ENCODE measurements around the gene USP36. TPM values are rescaled to one million over a fixed set of nuclear protein-coding genes. Genes with fewer than 3 reads are reported as not detected.

Gene USP36
- total RNA-seq, 2 donors from 2014 or later, result 57.1 to 62.5 TPM

DNA sequence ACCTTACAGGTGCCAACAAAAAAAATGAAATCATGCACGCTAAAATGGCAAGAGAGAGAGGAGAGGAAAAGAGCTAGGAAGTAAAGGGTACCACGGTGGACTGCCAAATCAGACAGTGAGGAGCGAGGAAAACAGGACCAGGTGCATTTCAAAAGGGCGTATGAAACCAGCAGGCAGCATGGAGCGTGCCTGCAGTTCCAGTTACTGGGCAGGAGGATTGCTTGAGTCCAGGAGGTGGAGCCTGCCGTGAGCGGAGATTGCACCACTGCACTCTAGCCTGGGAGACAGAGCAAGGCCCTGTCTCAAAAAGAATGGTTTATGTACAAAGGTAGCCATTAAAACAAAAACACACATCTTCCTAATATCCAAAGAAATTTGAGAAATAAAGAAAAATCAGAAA, 16.4 kb downstream of the USP36 start:
- no peaks in the 10 kb centered on the region for H3K4me1 ChIP-seq (ENCODE audit: control insufficient read depth, insufficient read depth, low read length)
- Mint-ChIP-seq H3K36me3 (ENCODE audit: low read depth) (peaks cover 88% of the 10 kb centered on the region), H3K4me3 (no peak overlapping the region), H3K4me1 (peaks cover 5% of the 10 kb centered on the region), H3K9me3 (no peaks in the 10 kb centered on the region), H3K27me3 (ENCODE audit: insufficient read depth) (no peaks in the 10 kb centered on the region), H3K27ac (peak overlapping the region; percentile 19)
- TF ChIP-seq, protein P1, sequence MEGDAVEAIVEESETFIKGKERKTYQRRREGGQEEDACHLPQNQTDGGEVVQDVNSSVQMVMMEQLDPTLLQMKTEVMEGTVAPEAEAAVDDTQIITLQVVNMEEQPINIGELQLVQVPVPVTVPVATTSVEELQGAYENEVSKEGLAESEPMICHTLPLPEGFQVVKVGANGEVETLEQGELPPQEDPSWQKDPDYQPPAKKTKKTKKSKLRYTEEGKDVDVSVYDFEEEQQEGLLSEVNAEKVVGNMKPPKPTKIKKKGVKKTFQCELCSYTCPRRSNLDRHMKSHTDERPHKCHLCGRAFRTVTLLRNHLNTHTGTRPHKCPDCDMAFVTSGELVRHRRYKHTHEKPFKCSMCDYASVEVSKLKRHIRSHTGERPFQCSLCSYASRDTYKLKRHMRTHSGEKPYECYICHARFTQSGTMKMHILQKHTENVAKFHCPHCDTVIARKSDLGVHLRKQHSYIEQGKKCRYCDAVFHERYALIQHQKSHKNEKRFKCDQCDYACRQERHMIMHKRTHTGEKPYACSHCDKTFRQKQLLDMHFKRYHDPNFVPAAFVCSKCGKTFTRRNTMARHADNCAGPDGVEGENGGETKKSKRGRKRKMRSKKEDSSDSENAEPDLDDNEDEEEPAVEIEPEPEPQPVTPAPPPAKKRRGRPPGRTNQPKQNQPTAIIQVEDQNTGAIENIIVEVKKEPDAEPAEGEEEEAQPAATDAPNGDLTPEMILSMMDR (conservative IDR thresholded peaks at IDR 0.05), result no peak
- H3K36me3 ChIP-seq (ENCODE audit: control insufficient read depth, insufficient read depth, low read length), result peaks cover 78% of the 10 kb centered on the region
- H3K9ac ChIP-seq (ENCODE audit: extremely low read depth, low read length, poor library complexity, severe bottlenecking), result no peak overlapping the region
- WGBS, 2 experiments (ENCODE audit: insufficient coverage in 1 of 2, insufficient read length in 1 of 2), result 94 to 95% methylated on average over 5 to 7 of the region's 7 CpGs
- no peak overlapping the region for H3K27ac ChIP-seq (ENCODE audit: low read depth, low read length)
- no peak for DNase-seq
- H3K9me3 ChIP-seq (ENCODE audit: control insufficient read depth, low read length), result no peaks in the 10 kb centered on the region
- no peak overlapping the region for H3K4me3 ChIP-seq (ENCODE audit: low read length)
- no peaks in the 10 kb centered on the region for H3K27me3 ChIP-seq (ENCODE audit: control insufficient read depth, insufficient read depth, low read length, poor library complexity, severe bottlenecking)

DNA sequence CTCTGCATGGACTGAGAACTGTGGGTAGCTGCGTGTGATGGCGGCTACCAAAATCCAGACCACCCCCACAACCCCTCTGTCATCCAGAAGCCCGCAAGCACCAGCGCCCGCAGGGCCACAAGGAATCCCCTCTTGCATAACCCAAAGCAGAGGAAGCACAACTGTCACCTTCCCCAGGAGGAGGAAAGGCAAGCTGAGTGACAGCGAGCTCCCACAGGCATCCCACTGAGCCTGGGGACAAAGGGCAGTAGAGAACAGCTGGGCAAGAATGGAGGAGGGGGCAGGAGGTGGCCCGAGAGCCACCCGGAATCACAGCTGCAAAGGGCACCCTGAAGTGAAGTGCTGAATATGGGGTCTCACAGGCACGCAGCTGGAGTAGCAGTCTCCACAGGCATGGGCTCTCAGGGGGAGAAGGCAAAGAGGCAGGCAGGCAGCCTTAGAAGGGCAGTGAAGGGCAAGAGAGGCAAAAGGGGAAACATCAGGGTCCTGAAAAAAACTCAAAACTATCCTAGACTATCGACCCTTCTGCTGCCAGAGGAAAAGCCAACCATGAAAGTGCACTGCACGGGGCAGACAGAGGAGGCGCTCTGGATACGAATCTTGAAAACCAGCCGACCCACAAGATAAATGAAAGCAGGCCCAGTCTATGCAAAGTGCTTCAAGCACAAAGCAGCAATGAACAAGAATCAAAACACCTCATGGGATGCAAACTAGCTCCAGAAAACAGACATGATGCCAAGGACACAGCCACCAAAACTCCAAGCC, 17.1 kb downstream of the USP36 start:
- no peak overlapping the region for H3K4me3 Mint-ChIP-seq
- Histone ChIP-seq H3K9me3 (ENCODE audit: control insufficient read depth, low read length) (no peaks in the 10 kb centered on the region), H3K4me3 (ENCODE audit: low read length) (no peak overlapping the region), H3K36me3 (ENCODE audit: control insufficient read depth, insufficient read depth, low read length) (peaks cover 78% of the 10 kb centered on the region), H3K27me3 (ENCODE audit: control insufficient read depth, insufficient read depth, low read length, poor library complexity, severe bottlenecking) (no peaks in the 10 kb centered on the region), H3K9ac (ENCODE audit: extremely low read depth, low read length, poor library complexity, severe bottlenecking) (no peak overlapping the region), H3K4me1 (ENCODE audit: control insufficient read depth, insufficient read depth, low read length) (no peaks in the 10 kb centered on the region), H3K27ac (ENCODE audit: low read depth, low read length) (no peak overlapping the region)
- DNase-seq, result no peak
- H3K4me1 Mint-ChIP-seq, result peaks cover 5% of the 10 kb centered on the region
- TF ChIP-seq, protein P1 (conservative IDR thresholded peaks at IDR 0.05), result peak; percentile 49
- H3K27me3 Mint-ChIP-seq (ENCODE audit: insufficient read depth), result no peaks in the 10 kb centered on the region
- H3K36me3 Mint-ChIP-seq (ENCODE audit: low read depth), result peaks cover 89% of the 10 kb centered on the region
- no peaks in the 10 kb centered on the region for H3K9me3 Mint-ChIP-seq
- peak overlapping the region; percentile 71 for H3K27ac Mint-ChIP-seq
- 89 to 91% methylated on average over 6 to 14 of the region's 14 CpGs for WGBS, 2 experiments (ENCODE audit: insufficient coverage in 1 of 2, insufficient read length in 1 of 2)

DNA sequence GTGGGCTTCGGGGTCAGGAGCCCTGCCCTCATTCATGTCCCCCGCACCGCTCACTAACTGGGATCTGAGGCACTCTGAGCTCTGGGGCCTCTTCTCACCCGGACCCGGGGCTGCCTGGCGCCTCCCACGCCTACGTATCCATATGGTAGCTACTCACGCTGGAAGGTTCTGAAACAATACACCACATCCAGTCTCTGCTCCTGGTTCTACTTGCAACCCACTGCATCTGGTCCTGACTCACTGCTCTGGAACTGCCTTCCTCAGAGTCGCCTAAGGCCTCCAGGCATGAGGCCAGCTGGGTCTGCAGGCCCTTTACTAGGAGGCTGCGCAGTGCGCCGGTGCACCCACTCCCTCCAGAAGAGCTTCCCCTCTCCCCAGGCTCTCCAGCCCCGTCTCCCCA, 18.1 kb downstream of the USP36 start:
- 93 to 95% methylated on average over 9 to 14 of the region's 14 CpGs for WGBS, 2 experiments (ENCODE audit: insufficient coverage in 1 of 2, insufficient read length in 1 of 2)
- H3K27me3 Mint-ChIP-seq (ENCODE audit: insufficient read depth), result no peaks in the 10 kb centered on the region
- H3K27ac ChIP-seq (ENCODE audit: low read depth, low read length), result peak overlapping the region; percentile 8

More for the DNA sequence above, 18.1 kb downstream of the USP36 start:
- H3K36me3 Mint-ChIP-seq (ENCODE audit: low read depth), result peaks cover 82% of the 10 kb centered on the region
- TF ChIP-seq, protein P1 (conservative IDR thresholded peaks at IDR 0.05), result no peak
- Histone ChIP-seq H3K27me3 (ENCODE audit: control insufficient read depth, insufficient read depth, low read length, poor library complexity, severe bottlenecking) (no peaks in the 10 kb centered on the region), H3K4me3 (ENCODE audit: low read length) (no peak overlapping the region), H3K9ac (ENCODE audit: extremely low read depth, low read length, poor library complexity, severe bottlenecking) (no peak overlapping the region), H3K4me1 (ENCODE audit: control insufficient read depth, insufficient read depth, low read length) (no peaks in the 10 kb centered on the region), H3K9me3 (ENCODE audit: control insufficient read depth, low read length) (no peaks in the 10 kb centered on the region), H3K36me3 (ENCODE audit: control insufficient read depth, insufficient read depth, low read length) (peaks cover 78% of the 10 kb centered on the region)
- H3K9me3 Mint-ChIP-seq, result no peaks in the 10 kb centered on the region
- DNase-seq, result no peak
- H3K4me1 Mint-ChIP-seq, result peaks cover 5% of the 10 kb centered on the region
- peak overlapping the region; percentile 60 for H3K27ac Mint-ChIP-seq
- no peak overlapping the region for H3K4me3 Mint-ChIP-seq
